Keratinocyte (primary cell): ENCODE data around the gene KRT5. TPM values are rescaled to one million over a fixed set of nuclear protein-coding genes. Genes with fewer than 3 reads are reported as not detected.

ENCODE experiments used
- DNase-seq: peaks from one replicate; pipeline ENCODE4 v3.0.0-alpha.2; 2011; ENCODE audit warnings: low read depth, missing footprints, low spot score
- FAIRE-seq: peaks from 2 replicates; lab custom pipeline; 2011; peaks lifted over from hg19 to GRCh38; lab: Jason Lieb, UNC
- H2AFZ ChIP-seq: 2 replicates; pipeline ENCODE4 v1.6.0; 2012; ENCODE audit warnings: low read length, control low read depth, inconsistent platforms; ENCODE audit not compliant: control insufficient read depth
- H3K27ac ChIP-seq: 2 replicates; pipeline ENCODE4 v1.5.1; 2011; ENCODE audit warnings: low read length; ENCODE audit not compliant: control insufficient read depth, insufficient read depth
- H3K27me3 ChIP-seq: 3 replicates; pipeline ENCODE4 v1.6.0; 2011; ENCODE audit warnings: low read length; ENCODE audit not compliant: control insufficient read depth, insufficient read depth; ENCODE audit errors: extremely low read depth
- H3K36me3 ChIP-seq, 2 experiments: 2 replicates in 1 of 2; 3 replicates in 1 of 2; pipeline ENCODE4 v1.5.1; 2011; ENCODE audit warnings: low read length in 2 of 2, mild to moderate bottlenecking in 1 of 2; ENCODE audit not compliant: control insufficient read depth in 2 of 2, insufficient read depth in 2 of 2; ENCODE audit errors: extremely low read depth in 1 of 2
- H3K4me1 ChIP-seq: 3 replicates; pipeline ENCODE4 v1.5.1; 2011; ENCODE audit warnings: low read length; ENCODE audit not compliant: control insufficient read depth, insufficient read depth; ENCODE audit errors: extremely low read depth
- H3K4me2 ChIP-seq: 3 replicates; pipeline ENCODE4 v1.6.0; 2011; ENCODE audit warnings: low read depth, low read length; ENCODE audit not compliant: control insufficient read depth, insufficient read depth; ENCODE audit errors: extremely low read depth
- H3K4me3 ChIP-seq, 3 experiments: fragments of 200-600 bp in 1 of 3; sonication (generic) in 1 of 3; 2 replicates in 2 of 3; 3 replicates in 1 of 3; pipeline ENCODE4 v1.5.1; 2011 to 2016; ENCODE audit warnings: low read length in 3 of 3, mild to moderate bottlenecking in 3 of 3, control low read depth in 2 of 3, inconsistent platforms in 1 of 3, low read depth in 1 of 3, mixed read lengths in 1 of 3, mixed run types in 1 of 3, moderate library complexity in 1 of 3; ENCODE audit not compliant: control insufficient read depth in 2 of 3, insufficient read depth in 2 of 3; ENCODE audit errors: extremely low read depth in 1 of 3
- H3K79me2 ChIP-seq: 2 replicates; pipeline ENCODE4 v1.6.0; 2012; ENCODE audit warnings: low read length; ENCODE audit not compliant: control insufficient read depth, insufficient read depth
- H3K9ac ChIP-seq: 3 replicates; pipeline ENCODE4 v1.6.0; 2011; ENCODE audit warnings: low read length; ENCODE audit not compliant: control insufficient read depth, insufficient read depth; ENCODE audit errors: extremely low read depth
- H3K9me1 ChIP-seq: 3 replicates; pipeline ENCODE4 v1.6.0; 2011; ENCODE audit warnings: low read length; ENCODE audit not compliant: control insufficient read depth, insufficient read depth; ENCODE audit errors: extremely low read depth
- H3K9me3 ChIP-seq: 2 replicates; pipeline ENCODE4 v1.5.1; 2012; ENCODE audit warnings: low read depth, low read length; ENCODE audit not compliant: control insufficient read depth
- H4K20me1 ChIP-seq: 3 replicates; pipeline ENCODE4 v1.6.0; 2011; ENCODE audit warnings: low read length; ENCODE audit not compliant: control insufficient read depth, insufficient read depth; ENCODE audit errors: extremely low read depth
- CTCF ChIP-seq, 3 experiments: IDR thresholded peaks in 1 of 3; conservative IDR thresholded peaks in 1 of 3; optimal IDR thresholded peaks in 1 of 3; 2 replicates in 2 of 3; 3 replicates in 1 of 3; pipeline versions ENCODE3 to v1.5.1; 2011; ENCODE audit warnings: low read length in 3 of 3, mild to moderate bottlenecking in 3 of 3, moderate library complexity in 2 of 3, control low read depth in 1 of 3, inconsistent platforms in 1 of 3; ENCODE audit not compliant: insufficient read depth in 2 of 3; ENCODE audit errors: extremely low read depth in 1 of 3
- EZH2 ChIP-seq: IDR thresholded peaks from one replicate; pipeline ENCODE4 v1.6.1; 2012; ENCODE audit warnings: inconsistent platforms, mild to moderate bottlenecking, low read length, moderate library complexity
- dilution Hi-C: fragments of 300-500 bp; cut with MboI; formaldehyde crosslinking; loops from one replicate; pipeline ENCODE4 v1.7.0; 2020; ENCODE audit warnings: low sequenced_read_pairs; ENCODE audit not compliant: extremely low pct_ligation_motif_present
- polyA plus RNA-seq, 5 experiments: library from polyadenylated mRNA; depleted of rRNA in 3 of 5; stranded (reverse) in 3 of 5; stranded (forward) in 1 of 5; unstranded in 1 of 5; fragments of >200 nt; gene quantifications; 1 replicate in 1 of 5; 2 replicates in 3 of 5; 3 replicates in 1 of 5; pipeline versions ENCODE4 v1.2.1 to v1.2.3, GENCODE V29; 2011 to 2012; ENCODE audit warnings: missing spikeins in 2 of 5, low read depth in 1 of 5, low replicate concordance in 1 of 5

The KRT5 gene
- polyA plus RNA-seq, 1 donor (not counting 4 experiments of a cell fraction or from before 2014, with no cell fraction given) = 15,814 TPM

DNA sequence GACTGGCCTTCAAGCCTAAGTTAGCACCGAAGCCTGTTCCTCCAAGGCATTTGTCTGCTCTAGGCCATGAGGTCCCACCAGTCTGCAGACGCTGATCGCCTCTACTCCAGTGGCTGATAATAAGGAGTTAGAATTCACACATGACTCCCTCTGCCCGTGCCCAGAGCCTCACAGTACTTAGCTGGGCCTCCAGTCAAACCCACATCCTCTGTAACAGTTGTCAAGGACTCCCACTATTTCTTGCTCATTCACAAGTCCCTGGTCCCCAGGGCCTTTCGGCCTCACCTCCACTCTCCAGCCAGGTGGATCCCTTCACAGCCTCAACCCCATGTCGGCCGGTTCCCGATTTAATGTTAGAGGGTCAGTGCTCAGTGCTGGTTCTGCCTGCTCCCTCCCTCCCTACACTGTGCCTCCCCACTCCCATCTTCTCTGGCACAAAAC, 6.3 kb upstream of the KRT5 start:
- Histone ChIP-seq H3K4me3 (no peak overlapping the region), H3K27ac (peak overlapping the region; percentile 98), H2AFZ (no peak overlapping the region), H4K20me1 (no peaks in the 10 kb centered on the region), H3K4me2 (peak overlapping the region; percentile 96), H3K9ac (peak overlapping the region; percentile 92), H3K27me3 (no peaks in the 10 kb centered on the region), H3K36me3 (no peaks in the 10 kb centered on the region), H3K9me3 (no peaks in the 10 kb centered on the region), H3K4me1 (peaks cover 54% of the 10 kb centered on the region), H3K79me2 (no peaks in the 10 kb centered on the region), H3K9me1 (no peaks in the 10 kb centered on the region)
- dilution Hi-C loops = no loop called here
- FAIRE-seq = peak; percentile 48
- no peak for DNase-seq
- TF ChIP-seq CTCF (optimal IDR thresholded peaks at IDR 0.05 in 1 of 3, IDR thresholded peaks at IDR 0.05 in 1 of 3, conservative IDR thresholded peaks at IDR 0.05 in 1 of 3; ENCODE audit: extremely low read depth in 1 of 3, insufficient read depth in 2 of 3, low read length in 3 of 3) = no peak
- no peak for TF ChIP-seq EZH2

DNA sequence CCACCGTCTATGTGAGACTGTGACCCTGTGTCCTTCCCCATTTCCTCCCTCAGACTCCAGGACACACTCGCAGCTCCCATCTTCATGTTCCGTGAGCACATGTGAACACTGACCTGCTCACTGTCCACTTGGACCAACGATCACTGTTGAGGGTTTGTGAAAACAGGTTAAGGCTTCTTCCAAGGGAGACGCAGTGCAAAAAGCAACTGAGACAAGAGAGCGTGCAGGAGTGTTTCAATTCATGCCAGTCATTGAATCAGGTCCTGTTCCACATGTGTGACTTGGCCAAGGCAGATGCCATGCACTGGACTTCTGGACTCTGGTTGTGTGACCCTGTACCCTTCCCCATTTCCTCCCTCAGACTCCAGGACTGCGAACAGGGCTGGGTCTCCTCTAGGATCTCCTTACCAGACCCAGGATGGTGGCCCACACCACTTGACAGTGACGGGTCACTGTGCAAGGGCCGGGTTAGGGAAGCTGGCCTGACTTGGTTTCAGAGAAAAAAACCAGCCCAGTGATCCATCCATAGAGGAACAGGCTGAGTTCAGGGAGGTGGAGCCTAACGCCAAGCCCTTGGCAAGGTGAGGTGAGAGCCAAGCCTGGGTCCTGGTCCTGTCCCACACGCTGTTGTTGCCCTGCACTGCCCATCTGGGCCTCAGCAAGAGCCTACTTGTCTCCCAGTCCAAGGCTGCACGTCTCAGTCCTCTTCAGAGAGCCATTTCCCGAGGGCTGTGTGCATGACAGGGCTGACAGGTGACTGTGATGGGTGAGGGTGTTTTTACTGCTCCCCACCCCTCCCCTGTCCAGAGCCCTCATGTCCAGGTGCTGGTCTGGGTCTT, 5.7 kb upstream of the KRT5 start:
- H2AFZ ChIP-seq = peak overlapping the region; percentile 36
- H3K9ac ChIP-seq = peak overlapping the region; percentile 92
- H3K4me1 ChIP-seq = peaks cover 59% of the 10 kb centered on the region
- dilution Hi-C loops = no loop called here
- peak overlapping the region; percentile 19 to 70 (median 55) for H3K4me3 ChIP-seq
- H3K36me3 ChIP-seq = no peaks in the 10 kb centered on the region
- TF ChIP-seq EZH2 (no peak), CTCF (optimal IDR thresholded peaks at IDR 0.05 in 1 of 3, IDR thresholded peaks at IDR 0.05 in 1 of 3, conservative IDR thresholded peaks at IDR 0.05 in 1 of 3; ENCODE audit: extremely low read depth in 1 of 3, insufficient read depth in 2 of 3, low read length in 3 of 3) (no peak)
- H3K9me3 ChIP-seq = no peaks in the 10 kb centered on the region
- no peaks in the 10 kb centered on the region for H3K9me1 ChIP-seq
- no peak for DNase-seq
- no peaks in the 10 kb centered on the region for H3K27me3 ChIP-seq
- H3K79me2 ChIP-seq = no peaks in the 10 kb centered on the region
- FAIRE-seq = peak; percentile 64
- peak overlapping the region; percentile 96 for H3K4me2 ChIP-seq
- H3K27ac ChIP-seq = peak overlapping the region; percentile 98
- no peaks in the 10 kb centered on the region for H4K20me1 ChIP-seq
